Testis (tissue), 3 donors: ENCODE data around the gene CRIM1. TPM values are rescaled to one million over a fixed set of nuclear protein-coding genes. Genes with fewer than 3 reads are reported as not detected.

ENCODE experiments used
- DNase-seq: peaks from one replicate; pipeline ENCODE4 v3.0.0-alpha.2; 2019
- H3K27ac ChIP-seq, 2 donors: fragments of 200-600 bp; sonication (generic); one replicate each; pipeline ENCODE4 v1.5.1; 2019
- H3K27me3 ChIP-seq: fragments of 200-600 bp; sonication (generic); one replicate; pipeline ENCODE4 v1.5.1; 2019
- H3K36me3 ChIP-seq: fragments of 200-600 bp; sonication (generic); one replicate; pipeline ENCODE4 v1.5.1; 2017; ENCODE audit warnings: low read depth; ENCODE audit errors: missing control alignments
- H3K4me1 ChIP-seq: fragments of 200-600 bp; sonication (generic); one replicate; pipeline ENCODE4 v1.5.1; 2019
- H3K4me3 ChIP-seq, 2 donors: fragments of 200-600 bp; sonication (generic); one replicate each; pipeline ENCODE4 v1.5.1; 2017 to 2019
- H3K9me3 ChIP-seq: fragments of 200-600 bp; sonication (generic); one replicate; pipeline ENCODE4 v1.5.1; 2017
- POLR2A ChIP-seq: fragments of 450-650 bp; IDR thresholded peaks from one replicate; pipeline ENCODE4 v1.6.1; 2017; ENCODE audit warnings: antibody characterized with exemption, mild to moderate bottlenecking, moderate library complexity
- WGBS, 2 donors: methylation state at CpG; one replicate each; pipeline ENCODE4 v1.1.5; 2018; 5-methylcytosine and 5-hydroxymethylcytosine counted together
- intact Hi-C: fragments of 100-400 bp; cut with DNase I; formaldehyde crosslinking; loops from one replicate; pipeline ENCODE4 v1.15.1; 2023; ENCODE audit warnings: low total_unique reads
- polyA plus RNA-seq: library from polyadenylated mRNA; stranded (reverse); fragments of 350-450 nt; fragmentation: Illumina TruSeq; extraction: RNeasy Lipid Tissue Mini Kit (QIAGEN cat#74804); gene quantifications from one replicate; pipeline ENCODE4 v1.2.3, GENCODE V29; 2014; ENCODE audit warnings: low read depth, low replicate concordance; ENCODE audit not compliant: insufficient read depth
- total RNA-seq, 2 donors: library from RNA; depleted of rRNA; stranded (reverse); fragments of >200 nt; gene quantifications; one replicate each; pipeline ENCODE4 v1.2.3, GENCODE V29; 2016
- TF ChIP-seq, protein P1 (sequence below), 3 experiments: fragments of 450-650 bp in 2 of 3; fragments of 200-600 bp in 1 of 3; sonication (generic) in 1 of 3; IDR thresholded peaks; one replicate each; pipeline ENCODE4 v1.5.1; 2016 to 2019; ENCODE audit warnings: antibody characterized with exemption in 3 of 3, mild to moderate bottlenecking in 2 of 3, moderate library complexity in 1 of 3

Gene CRIM1
- total and polyA plus RNA-seq, 3 donors from 2014 or later, result 38.2 to 94.1 (median 68.4) TPM

DNA sequence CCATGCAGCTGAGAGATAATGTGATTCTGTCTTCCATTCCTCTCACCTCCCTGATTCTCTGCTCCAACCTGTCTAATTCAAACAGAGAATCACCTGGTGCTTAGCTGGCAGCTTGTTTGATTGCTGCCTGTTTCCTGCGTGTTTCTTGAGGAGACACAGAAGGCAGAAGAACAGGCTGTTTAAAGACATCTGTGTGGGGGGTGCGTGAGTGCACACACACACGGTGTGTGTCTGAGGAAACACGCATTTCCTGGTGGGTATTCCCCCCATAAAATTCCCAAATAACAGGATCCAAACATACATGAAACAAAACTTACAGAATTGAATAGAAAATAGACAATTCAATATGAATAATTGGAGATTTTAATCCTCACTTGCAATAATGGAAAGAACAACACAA is 29.3 kb upstream of the CRIM1 start:
- H3K27ac ChIP-seq, result no peak overlapping the region
- 78 to 87% methylated on average over 4 of the region's 4 CpGs for WGBS, 2 donors
- H3K9me3 ChIP-seq, result no peaks in the 10 kb centered on the region
- H3K4me3 ChIP-seq, result no peak overlapping the region
- DNase-seq, result no peak
- TF ChIP-seq, protein P1, sequence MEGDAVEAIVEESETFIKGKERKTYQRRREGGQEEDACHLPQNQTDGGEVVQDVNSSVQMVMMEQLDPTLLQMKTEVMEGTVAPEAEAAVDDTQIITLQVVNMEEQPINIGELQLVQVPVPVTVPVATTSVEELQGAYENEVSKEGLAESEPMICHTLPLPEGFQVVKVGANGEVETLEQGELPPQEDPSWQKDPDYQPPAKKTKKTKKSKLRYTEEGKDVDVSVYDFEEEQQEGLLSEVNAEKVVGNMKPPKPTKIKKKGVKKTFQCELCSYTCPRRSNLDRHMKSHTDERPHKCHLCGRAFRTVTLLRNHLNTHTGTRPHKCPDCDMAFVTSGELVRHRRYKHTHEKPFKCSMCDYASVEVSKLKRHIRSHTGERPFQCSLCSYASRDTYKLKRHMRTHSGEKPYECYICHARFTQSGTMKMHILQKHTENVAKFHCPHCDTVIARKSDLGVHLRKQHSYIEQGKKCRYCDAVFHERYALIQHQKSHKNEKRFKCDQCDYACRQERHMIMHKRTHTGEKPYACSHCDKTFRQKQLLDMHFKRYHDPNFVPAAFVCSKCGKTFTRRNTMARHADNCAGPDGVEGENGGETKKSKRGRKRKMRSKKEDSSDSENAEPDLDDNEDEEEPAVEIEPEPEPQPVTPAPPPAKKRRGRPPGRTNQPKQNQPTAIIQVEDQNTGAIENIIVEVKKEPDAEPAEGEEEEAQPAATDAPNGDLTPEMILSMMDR (IDR thresholded peaks at IDR 0.05), result no peak
- no peak for TF ChIP-seq POLR2A
- H3K4me1 ChIP-seq, result no peaks in the 10 kb centered on the region
- intact Hi-C loops, result no loop called here
- no peaks in the 10 kb centered on the region for H3K27me3 ChIP-seq
- H3K36me3 ChIP-seq, result no peaks in the 10 kb centered on the region

DNA sequence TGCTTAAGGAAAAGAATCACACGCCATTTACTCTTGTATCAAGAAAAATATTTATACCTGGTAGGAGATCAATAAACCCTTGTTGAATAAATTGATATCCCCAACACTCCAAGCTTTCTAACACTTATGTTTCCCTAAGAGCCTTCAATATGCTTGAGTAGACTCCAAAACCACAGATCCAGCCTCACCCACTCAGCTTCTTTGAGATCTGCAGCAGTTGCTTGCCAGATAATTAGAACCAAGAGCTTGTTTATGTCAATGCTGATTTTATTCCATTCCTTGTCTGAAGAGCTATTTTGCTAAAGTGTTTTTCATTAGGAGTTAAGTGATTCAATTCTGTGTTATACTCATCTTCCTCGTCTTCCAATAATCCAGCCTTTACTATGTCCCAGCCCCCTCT is 26.3 kb upstream of the CRIM1 start:
- no peaks in the 10 kb centered on the region for H3K9me3 ChIP-seq
- no peak for DNase-seq
- TF ChIP-seq, protein P1 (IDR thresholded peaks at IDR 0.05), result no peak
- TF ChIP-seq POLR2A, result no peak
- 63 to 87% methylated on average over 2 of the region's 2 CpGs for WGBS, 2 donors
- intact Hi-C loops, result no loop called here
- H3K27me3 ChIP-seq, result no peaks in the 10 kb centered on the region
- no peaks in the 10 kb centered on the region for H3K36me3 ChIP-seq
- no peaks in the 10 kb centered on the region for H3K4me1 ChIP-seq
- no peak overlapping the region for H3K4me3 ChIP-seq
- no peak overlapping the region for H3K27ac ChIP-seq

DNA sequence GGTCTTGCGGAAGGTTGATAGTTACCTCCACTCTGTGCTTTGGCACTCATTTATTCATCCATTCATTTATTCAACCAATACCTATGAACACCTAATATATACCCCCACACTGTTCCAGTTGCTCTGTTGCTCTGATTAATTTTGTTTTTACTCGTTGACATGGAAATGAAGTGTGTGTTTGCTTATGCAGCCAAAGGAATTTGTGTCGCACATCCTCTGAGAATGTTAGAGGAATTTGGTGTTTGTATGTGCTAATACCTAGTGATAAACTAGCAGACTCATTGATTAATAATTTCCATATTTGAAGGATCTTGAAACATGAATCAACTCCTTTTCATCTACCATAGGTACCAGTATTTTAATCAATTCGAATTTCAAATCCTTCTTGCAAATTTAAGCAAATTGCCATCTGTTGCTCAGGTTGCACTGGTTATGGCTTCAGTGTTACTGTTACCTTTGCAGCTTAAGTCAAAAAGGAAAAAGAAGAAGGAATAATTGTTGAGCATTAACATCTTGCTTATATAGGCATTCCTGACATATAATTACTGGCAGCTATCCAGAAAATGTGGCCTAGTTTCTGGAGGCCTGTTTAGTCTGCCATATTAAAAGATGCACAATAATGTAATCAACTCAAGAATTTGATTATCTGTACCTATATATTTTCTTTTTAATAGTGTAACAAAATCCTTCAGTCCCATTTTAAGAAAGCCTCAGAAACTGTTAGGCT is 25.7 kb upstream of the CRIM1 start:
- Histone ChIP-seq H3K4me3 (no peak overlapping the region), H3K9me3 (no peaks in the 10 kb centered on the region), H3K27me3 (no peaks in the 10 kb centered on the region), H3K36me3 (no peaks in the 10 kb centered on the region), H3K4me1 (no peaks in the 10 kb centered on the region), H3K27ac (no peak overlapping the region)
- intact Hi-C loops, result no loop called here
- TF ChIP-seq POLR2A, result no peak
- TF ChIP-seq, protein P1 (IDR thresholded peaks at IDR 0.05), result no peak
- 76 to 83% methylated on average over 4 of the region's 4 CpGs for WGBS, 2 donors
- no peak for DNase-seq

DNA sequence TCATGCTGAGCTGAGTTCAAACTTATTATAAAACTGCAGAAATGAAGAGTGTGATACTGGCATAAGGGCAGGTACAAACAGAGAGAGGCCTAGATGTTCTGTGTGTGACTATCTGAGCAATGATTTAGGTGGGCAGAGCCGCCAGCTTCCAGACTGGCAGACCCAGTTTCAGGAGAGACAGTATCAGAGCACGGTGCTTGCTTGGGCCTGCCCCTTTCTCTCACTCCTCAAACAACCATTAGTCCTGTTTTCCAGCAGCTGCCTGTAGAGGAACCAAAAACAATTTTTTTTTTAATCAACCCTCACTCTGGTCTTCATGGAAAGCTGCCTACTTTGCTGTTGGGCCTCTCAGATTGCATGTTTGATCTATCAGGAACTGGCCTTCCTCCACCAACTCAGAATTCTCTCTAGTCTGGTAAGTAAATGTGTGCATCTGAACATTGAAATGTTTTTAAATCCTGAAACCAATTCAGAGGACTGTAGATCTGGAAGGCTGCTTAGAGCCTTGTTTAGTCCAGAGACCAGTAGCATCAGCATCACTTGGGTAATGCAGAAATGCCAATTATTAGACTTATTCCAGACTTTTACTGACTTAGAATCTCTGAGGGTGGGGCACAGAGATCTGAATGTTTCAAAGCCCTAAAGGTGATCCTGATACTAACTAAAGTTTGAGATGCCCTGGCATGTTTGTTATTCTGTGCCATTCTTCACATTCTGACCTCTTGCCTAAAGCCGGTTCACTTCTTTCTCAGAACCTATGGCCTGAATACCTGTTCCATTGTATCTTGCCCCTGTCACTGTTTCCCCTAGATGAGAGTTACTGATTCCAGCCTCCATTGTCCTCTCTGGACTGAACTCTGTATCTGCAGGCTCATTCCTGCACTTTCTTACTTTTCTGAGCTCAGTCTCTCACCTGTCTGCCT is 24.8 kb upstream of the CRIM1 start:
- 80 to 85% methylated on average over 3 of the region's 3 CpGs for WGBS, 2 donors
- Histone ChIP-seq H3K36me3 (no peaks in the 10 kb centered on the region), H3K4me1 (no peaks in the 10 kb centered on the region), H3K27ac (no peak overlapping the region), H3K4me3 (no peak overlapping the region), H3K9me3 (no peaks in the 10 kb centered on the region), H3K27me3 (no peaks in the 10 kb centered on the region)
- DNase-seq, result no peak
- no peak for TF ChIP-seq POLR2A
- TF ChIP-seq, protein P1 (IDR thresholded peaks at IDR 0.05), result no peak
- intact Hi-C loops, result no loop called here
